ENCODE measurements around the gene UBE2V1.
"Not testable (repeated sequence)": the region's sequence is repeated elsewhere in the genome, so short reads cannot be mapped to it uniquely, and the experiment has no call there.

UBE2V1 gene

GRCh38 chr20:50092436-50092835, 20.5 kb downstream of the UBE2V1 start:
- no peak for DNase-seq

GRCh38 chr20:50089787-50090177, 23.2 kb downstream of the UBE2V1 start:
- DNase-seq, result no peak

DNA sequence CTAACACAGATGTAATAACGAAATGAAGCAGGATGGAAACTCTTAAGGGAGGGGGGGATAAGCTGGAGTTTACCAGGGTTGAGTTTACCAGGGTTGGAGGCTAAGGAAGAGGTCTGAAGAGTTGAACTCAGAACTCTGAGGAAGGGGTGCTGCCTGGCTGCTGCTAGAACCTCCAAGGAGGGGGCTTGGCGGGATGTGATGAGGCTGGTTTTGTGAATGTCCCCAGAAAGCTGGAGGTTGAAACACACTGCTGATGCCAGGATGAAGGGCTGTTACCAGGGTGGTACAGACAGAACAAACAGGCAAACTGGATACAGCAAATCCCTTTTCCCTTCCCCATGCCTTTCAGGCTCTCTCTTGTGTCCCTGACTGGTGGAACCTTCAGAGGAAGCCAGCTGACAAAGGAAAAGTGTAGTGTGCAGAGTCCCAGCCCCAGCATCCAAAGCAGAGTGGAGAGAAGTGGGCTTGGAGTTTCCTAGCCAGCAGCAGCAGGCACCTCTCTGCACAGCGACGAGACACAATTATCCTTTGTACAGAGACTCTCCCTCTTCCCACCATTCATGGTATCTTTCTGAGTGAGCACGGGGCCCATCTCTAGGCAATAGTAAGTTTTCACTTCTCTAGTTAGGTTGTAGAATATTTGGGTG, 23.7 kb downstream of the UBE2V1 start:
- DNase-seq, result no peak

GRCh38 chr20:50088022-50088421, 24.9 kb downstream of the UBE2V1 start:
- DNase-seq, result no peak

DNA sequence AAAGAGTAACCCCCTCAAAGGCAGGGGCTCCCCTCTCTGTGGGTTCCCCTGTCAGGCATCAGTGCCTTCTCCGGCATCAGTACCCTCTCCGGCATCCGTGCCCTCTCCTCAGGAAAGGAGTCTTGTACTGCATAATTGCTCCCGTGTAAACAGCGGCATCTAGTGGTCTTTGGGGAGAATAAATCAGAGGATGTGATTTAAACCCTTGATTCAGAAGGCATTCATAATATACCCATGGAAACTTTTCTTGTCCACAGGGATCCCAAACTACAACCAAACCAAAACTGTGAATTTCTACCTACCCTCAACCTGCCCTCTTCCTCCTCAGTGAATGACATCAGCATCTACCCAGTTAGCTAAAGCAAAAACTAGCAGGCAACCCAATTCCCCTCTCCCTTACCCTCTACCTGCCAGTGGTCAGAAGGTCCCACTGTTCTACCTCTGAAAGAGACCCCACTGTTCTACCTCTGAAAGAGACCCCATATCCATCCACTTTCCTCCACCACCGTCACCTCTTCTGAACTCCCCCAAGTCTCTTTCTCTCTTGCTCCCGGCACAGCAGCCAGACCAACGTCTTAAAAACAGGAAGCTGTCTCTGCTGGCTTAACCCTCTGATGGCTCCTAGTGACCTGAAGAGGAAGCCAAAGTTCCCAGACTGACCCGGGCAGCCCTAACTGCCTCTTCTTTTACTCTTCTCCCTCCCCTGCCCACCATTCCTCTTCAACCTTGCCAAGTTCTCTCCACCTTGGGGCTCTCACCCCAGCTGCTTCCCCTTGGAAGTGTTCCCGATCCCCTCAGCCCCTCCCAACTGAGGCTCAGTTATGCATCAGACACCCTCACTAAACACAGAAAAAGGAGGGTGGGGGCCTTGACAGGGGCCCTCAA, 27.2 kb downstream of the UBE2V1 start:
- peak; percentile 81 for DNase-seq

DNA sequence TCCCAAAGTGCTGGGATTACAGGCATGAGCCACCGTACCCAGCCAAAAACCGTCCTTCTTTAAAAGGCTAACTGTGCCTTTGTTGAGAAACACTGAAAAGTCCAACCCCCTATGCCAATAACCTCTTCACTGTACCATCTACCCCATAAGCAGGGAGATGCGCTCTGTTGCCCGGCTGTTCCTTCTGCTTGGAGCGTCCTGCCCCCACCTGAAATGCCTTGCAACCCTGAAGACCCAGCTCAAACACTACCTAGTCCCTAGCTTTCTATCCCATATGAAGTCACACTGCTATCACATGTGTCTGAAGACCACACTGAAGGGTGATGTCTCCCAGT, 27.8 kb downstream of the UBE2V1 start:
- DNase-seq, result no peak

DNA sequence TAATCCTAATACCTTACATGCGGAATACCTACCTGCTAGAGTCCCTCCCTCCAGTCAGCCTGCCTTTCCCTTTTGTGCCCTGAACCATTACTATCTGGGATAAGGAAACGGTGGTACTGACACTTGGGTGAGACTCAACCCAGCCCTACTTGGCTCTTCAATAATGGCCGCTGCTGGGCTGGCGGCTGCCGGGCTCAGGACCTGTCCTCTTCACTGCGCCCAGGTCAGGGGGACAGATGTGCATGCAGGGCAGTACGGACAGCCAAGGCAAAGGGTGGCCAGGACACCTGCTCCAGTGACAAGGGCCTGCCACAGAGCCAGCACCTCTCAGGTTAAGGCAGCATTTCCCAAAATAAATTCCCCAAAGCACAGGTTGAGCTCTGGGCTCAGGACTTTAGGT, 29.9 kb downstream of the UBE2V1 start:
- DNase-seq, result no peak

GRCh38 chr20:50082056-50082455, 30.9 kb downstream of the UBE2V1 start:
- not testable (repeated sequence) for DNase-seq

DNA sequence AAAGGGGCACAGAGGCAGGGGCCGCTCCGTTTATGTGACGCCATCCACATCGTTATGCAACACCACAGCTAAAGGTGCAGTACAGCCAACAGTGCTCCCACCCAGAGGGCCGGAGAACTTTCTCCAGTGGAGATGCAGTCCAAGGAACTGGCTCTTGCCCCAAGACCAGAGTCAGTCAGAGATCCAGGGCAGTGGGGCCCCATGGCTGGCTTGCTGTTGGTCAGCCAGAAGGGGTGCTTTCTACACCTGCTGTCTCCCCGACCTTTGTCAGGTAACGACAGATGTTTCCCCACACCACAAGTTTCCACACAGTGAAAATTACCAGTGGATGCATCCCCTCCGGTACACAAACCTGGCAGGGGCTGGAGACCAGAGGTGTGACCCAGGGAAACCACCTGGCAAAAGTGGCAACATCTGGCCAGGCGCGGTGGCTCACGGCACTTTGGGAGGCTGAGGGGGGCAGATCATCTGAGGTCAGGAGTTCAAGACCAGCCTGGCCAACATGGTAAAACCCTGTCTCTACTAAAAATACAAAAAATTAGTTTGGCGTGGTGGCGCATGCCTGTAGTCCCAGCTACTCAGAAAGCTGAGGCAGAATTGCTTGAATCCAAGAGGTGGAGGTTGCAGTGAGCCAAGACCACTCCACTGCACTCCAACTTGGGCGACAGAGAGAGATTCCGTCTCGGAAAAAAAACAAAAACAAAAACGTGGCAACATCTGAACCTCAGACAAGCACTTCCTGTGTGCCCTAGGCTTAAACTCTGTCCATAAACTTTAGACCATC, 34.9 kb downstream of the UBE2V1 start:
- no peak for DNase-seq

DNA sequence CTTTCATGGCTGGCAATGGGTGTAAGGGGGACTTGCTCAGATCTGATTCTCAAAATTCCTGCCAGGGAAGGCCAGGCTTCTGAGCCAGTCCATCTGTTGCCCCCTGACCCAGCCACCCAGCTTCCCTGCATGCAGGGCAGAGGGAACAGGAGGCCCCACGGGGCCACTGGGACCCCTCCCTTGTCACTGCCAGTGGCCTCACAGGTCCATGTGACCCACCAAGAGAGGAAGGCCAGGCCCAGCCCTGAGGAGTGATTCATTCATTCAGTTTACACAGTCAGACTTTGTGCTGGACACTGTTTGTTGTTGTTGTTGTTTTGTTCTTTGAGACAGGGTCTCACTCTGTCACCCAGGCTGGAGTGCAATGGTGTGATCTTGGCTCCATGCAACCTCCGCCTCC, 39.5 kb downstream of the UBE2V1 start:
- DNase-seq, result no peak

GRCh38 chr20:50071039-50071888, 41.7 kb downstream of the UBE2V1 start:
- DNase-seq, result peak; percentile 95

DNA sequence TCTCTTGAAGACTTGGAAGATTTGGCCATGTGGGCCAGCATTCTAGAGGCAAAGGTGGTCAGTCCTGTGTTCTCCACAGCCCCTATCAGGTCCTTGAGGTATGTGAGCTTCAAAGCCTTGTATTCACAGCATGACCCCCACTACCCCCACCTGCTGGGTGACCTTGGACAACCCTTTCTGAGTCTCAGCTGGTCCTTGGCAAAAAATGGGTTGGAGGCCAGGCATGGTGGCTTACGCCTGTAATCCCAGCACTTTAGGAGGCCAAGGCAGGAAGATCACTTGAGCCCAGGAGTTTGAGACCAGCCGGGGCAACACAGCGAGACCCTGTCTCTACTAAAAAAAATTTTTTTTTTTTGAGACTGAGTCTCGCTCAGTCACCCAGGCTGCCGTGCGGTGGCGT, 42.6 kb downstream of the UBE2V1 start:
- DNase-seq, result no peak

GRCh38 chr20:50068041-50068651, 44.8 kb downstream of the UBE2V1 start:
- DNase-seq, result no peak

DNA sequence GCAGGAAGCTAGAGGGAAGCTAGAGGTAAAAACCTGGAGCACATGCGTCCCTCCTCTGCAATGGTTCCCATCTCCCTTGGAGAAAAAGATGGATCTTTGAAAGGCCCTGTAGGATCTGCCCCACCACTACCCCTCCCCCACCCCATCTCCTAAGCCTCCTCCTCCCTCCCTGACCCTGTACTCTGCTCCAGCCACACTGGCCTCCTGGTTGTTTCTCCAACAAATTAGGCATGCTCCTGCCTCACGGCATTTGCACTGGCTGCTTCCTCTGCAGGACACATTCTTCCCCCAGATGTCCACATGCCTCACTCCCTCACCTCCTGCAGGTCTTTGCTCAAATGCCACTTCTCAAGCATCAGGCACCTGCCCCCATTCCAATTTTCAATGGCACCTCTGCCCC, 45.5 kb downstream of the UBE2V1 start:
- no peak for DNase-seq

DNA sequence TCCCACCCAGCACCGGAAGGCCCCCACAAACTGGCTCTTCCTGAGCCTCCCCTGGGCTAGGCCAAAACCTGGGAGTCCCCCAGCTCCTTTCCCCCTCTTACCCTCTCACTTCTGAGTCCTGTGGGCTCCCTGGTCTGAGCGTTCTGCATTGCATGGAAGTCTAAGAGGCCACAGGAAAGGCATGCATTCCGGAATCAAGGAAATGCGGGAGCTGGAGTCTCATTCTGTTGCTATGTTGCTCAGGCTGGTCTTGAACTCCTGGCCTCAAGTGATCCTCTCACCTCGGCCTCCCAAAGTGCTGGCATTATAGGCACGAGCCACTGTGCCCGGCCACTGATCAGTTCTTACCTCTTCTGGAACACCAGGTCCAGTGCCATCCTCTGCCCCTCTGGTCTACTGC, 45.9 kb downstream of the UBE2V1 start:
- DNase-seq, result no peak

DNA sequence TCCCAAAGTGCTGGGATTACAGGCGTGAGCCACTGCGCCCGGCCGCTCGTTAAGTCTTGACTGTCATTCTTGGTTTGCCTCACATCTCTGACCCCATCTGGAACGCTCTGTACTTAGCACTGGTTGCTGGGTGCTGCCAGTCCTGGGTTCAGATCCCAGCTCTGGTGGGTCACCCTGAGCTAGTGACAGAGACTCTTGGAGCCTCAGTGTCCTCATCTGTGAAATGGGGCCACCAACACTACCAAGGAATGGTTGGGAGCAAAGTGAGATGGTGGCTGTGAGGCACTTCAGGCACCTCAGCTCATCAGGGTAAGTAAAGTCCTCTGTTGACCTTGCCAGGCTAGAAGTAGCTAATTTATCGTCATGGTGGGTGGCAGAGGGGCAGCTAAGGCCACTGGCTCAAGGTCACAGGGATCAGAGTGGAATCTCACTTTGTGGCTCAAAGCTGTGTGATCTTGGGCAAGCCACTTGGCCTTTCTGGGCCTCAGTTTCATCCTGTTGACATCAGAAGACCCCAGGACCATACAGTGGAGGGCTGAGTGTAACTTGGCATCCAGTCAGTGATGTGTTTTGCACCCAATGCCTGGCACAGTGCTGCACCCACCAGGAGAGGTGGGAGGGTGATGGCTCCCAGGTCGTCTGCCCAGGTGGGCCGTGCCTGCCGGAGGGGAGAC, 46.7 kb downstream of the UBE2V1 start:
- no peak for DNase-seq

GRCh38 chr20:50065325-50065615, 47.7 kb downstream of the UBE2V1 start:
- no peak for DNase-seq

- DNase-seq, result not testable (repeated sequence)
Measured at GRCh38 chr20:50063763-50064162, 49.2 kb downstream of the UBE2V1 start.

DNA sequence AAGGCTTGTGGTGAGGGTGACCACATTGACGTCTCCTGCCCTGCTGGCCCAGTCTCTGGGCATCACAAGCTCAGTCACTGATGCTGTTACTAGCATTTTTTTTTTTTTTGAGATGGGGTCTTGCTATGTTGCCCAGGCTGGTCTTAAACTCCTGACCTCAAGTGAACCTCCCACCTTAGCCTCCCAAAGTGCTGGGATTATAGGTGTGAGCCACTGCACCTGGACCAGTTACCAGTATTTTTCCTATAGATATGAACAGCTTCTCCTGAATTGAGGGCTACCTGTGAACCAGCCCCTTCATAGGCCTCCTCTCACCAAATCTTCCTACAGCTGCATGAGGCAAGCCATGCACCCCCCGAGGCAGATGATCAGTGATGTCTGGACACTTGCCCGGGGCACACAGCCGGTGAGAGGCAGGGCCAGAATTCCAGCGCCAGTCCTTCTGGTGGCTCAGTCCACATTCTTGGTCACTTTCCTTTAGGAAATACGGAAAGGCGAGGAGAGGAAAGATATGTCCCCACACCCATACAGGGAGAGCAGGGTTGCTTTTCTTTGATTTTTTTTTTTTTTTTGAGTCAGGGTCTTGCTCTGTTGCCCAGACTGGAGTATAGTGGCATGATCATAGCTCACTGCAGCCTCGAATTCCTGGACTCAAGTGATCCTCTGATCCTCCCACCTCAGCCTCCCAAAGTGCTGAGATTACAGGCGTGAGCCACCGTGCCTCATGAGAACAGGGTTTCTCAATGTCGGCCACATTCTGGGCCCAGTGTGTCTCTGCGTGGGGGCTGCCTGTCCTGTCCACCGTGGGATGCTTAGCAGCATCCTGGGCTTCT, 50.7 kb downstream of the UBE2V1 start:
- no peak for DNase-seq

DNA sequence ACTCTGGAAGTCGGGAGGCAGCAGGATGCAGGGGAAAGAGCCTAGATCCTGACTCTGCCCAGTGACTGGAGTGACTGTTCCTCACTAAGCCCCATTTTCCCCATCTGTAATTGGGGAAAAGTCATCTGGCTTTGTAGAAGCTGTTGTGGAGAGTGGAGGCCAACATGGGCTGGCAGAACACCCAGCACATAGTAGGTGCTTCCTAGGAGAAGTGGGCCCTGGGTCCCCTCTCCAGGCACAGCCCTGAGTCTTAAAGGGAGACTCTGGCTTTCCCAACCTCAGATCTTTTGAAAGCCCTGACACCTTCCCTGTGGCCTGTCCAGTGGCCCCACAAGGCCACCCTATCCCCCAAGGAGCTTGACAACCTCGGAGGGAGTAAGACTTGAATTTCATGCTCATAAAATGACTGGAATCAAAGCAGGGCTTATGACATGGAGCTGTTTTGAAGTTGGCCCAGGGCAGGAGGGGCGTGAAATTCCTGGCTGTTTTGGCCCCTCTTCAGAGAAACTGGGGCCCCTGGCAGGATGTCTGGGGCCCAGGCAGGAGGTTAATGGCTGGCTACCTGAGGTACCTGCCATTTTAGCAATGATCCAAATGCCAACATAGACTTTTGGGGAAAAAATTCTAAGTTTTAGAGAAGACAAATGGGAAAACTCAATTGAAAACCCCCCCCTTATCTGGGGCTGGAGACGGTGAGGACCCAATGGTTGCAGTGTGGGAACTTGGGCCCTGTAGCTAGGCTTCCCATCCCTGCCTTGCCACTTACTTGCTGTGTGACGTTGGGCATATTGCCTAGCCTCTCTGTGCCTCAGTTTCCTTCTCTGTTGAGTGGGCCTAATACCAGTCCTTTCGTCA, 51.6 kb downstream of the UBE2V1 start:
- DNase-seq, result no peak
